GM12892 (cell line): Measurements from ENCODE around the gene P2RY2.

Experiments used
- POLR2A ChIP-seq: IDR thresholded peaks from 2 replicates; pipeline ENCODE4 v1.6.1; 2011; ENCODE audit warnings: low read depth, low read length, control low read depth
- TAF1 ChIP-seq: IDR thresholded peaks from 2 replicates; pipeline ENCODE4 v1.6.1; 2011; ENCODE audit warnings: low read depth, mild to moderate bottlenecking, control low read depth, low read length, borderline replicate concordance

DNA sequence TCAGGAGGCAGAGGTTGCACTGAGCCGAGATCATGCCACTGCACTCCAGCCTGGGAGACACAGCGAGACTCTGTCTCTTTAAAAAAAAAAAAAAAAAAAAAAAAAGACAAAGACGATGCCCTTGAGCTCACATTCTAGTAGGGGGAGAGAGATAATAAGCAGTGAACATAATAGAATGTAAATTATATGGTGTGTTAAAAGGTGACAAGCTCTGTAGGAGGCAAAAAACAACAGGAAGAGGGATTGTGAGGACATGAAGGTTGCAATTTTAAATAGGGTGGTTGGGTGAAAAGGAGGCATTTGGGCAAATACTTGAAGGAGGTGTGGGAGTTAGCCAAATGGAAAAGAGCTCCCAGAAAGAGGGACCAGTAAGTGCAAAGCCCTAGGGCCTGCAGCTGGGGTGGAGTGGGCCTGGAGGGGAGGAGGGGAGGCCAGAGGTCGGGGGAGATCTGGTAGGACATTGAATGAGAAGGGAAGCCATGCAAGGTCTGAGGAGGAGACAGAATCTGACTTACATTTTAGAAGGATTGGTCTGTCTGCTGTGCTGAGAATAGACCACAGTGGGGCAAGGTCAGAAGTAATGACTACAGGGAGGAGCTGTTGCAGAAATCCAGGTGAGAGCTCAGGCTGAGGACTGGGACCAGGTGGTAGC lies 26.6 kb downstream of the P2RY2 start:
- no peak for TF ChIP-seq POLR2A
- no peak for TF ChIP-seq TAF1
